ENCODE measurements around the gene TMEM50B.

GRCh38 chr21:33427051-33427450 is 52.7 kb downstream of the TMEM50B start:
- no peak for TF ChIP-seq POLR2A (IDR thresholded peaks at IDR 0.05)
- no peak for TF ChIP-seq CTCF (IDR thresholded peaks at IDR 0.05)
- no peak for TF ChIP-seq EP300 (IDR thresholded peaks at IDR 0.05)

All from stomach (tissue), 4 donors.